Astrocyte (in vitro differentiated cells and primary cell): ENCODE results near the gene EIF4G3. TPM values are rescaled to one million over a fixed set of nuclear protein-coding genes. Genes with fewer than 3 reads are reported as not detected.
A peak's percentile ranks its signal among the peaks of the same experiment; 100 is the strongest.
"Not testable (repeated sequence)": the region's sequence is repeated elsewhere in the genome, so short reads cannot be mapped to it uniquely, and the experiment has no call there.

Experiments used
- DNase-seq: peaks from one replicate; pipeline ENCODE4 v3.0.0-alpha.2; 2010; ENCODE audit warnings: low read depth
- FAIRE-seq: peaks from 2 replicates; lab custom pipeline; 2011; peaks lifted over from hg19 to GRCh38; lab: Jason Lieb, UNC
- H2AFZ ChIP-seq: 2 replicates; pipeline ENCODE4 v1.6.0; 2012; ENCODE audit warnings: low read depth, low read length, inconsistent platforms
- H3K27ac ChIP-seq: 2 replicates; pipeline ENCODE4 v1.5.1; 2011; ENCODE audit warnings: low read depth, low read length, inconsistent platforms
- H3K27me3 ChIP-seq: 2 replicates; pipeline ENCODE4 v1.6.0; 2011; ENCODE audit warnings: low read length, inconsistent platforms; ENCODE audit not compliant: insufficient read depth
- H3K36me3 ChIP-seq: 2 replicates; pipeline ENCODE4 v1.5.1; 2011; ENCODE audit warnings: low read length, inconsistent platforms; ENCODE audit not compliant: insufficient read depth
- H3K4me1 ChIP-seq: 2 replicates; pipeline ENCODE4 v1.5.1; 2011; ENCODE audit warnings: low read length, inconsistent platforms; ENCODE audit not compliant: insufficient read depth
- H3K4me2 ChIP-seq: 2 replicates; pipeline ENCODE4 v1.6.0; 2012; ENCODE audit warnings: low read length, inconsistent platforms
- H3K4me3 ChIP-seq: 2 replicates; pipeline ENCODE4 v1.5.1; 2011; ENCODE audit warnings: low read depth, mild to moderate bottlenecking, low read length, inconsistent platforms; ENCODE audit not compliant: insufficient read depth
- H3K79me2 ChIP-seq: 2 replicates; pipeline ENCODE4 v1.6.0; 2012; ENCODE audit warnings: mild to moderate bottlenecking, low read length, inconsistent platforms; ENCODE audit not compliant: insufficient read depth
- H3K9ac ChIP-seq: 2 replicates; pipeline ENCODE4 v1.6.0; 2012; ENCODE audit warnings: mild to moderate bottlenecking, low read length, inconsistent platforms
- H3K9me3 ChIP-seq: 2 replicates; pipeline ENCODE4 v1.5.1; 2012; ENCODE audit warnings: low read depth, mild to moderate bottlenecking, low read length, inconsistent platforms; ENCODE audit not compliant: insufficient read depth
- H4K20me1 ChIP-seq: 2 replicates; pipeline ENCODE4 v1.6.0; 2012; ENCODE audit warnings: low read length, inconsistent platforms; ENCODE audit not compliant: insufficient read depth
- H3K27ac Mint-ChIP-seq: one replicate; pipeline ENCODE4 v1.8.0; 2021; ENCODE audit warnings: mild to moderate bottlenecking, mixed read lengths; ENCODE audit not compliant: unreplicated experiment
- H3K27me3 Mint-ChIP-seq: one replicate; pipeline ENCODE4 v1.8.0; 2021; ENCODE audit warnings: low read depth, mixed read lengths; ENCODE audit not compliant: unreplicated experiment
- H3K36me3 Mint-ChIP-seq: one replicate; pipeline ENCODE4 v1.8.0; 2021; ENCODE audit warnings: low read depth, mixed read lengths; ENCODE audit not compliant: unreplicated experiment
- H3K4me1 Mint-ChIP-seq: one replicate; pipeline ENCODE4 v1.8.0; 2021; ENCODE audit warnings: low read depth, mixed read lengths; ENCODE audit not compliant: unreplicated experiment
- H3K4me3 Mint-ChIP-seq: one replicate; pipeline ENCODE4 v1.8.0; 2021; ENCODE audit warnings: mild to moderate bottlenecking, moderate library complexity, mixed read lengths; ENCODE audit not compliant: unreplicated experiment
- H3K9me3 Mint-ChIP-seq: one replicate; pipeline ENCODE4 v1.8.0; 2021; ENCODE audit warnings: mild to moderate bottlenecking, mixed read lengths; ENCODE audit not compliant: unreplicated experiment
- CTCF ChIP-seq: IDR thresholded peaks from 2 replicates; pipeline ENCODE4 v1.5.1; 2011; ENCODE audit warnings: low read depth, mild to moderate bottlenecking, inconsistent platforms, low read length, moderate library complexity; ENCODE audit not compliant: insufficient read depth
- EZH2 ChIP-seq: IDR thresholded peaks from 2 replicates; pipeline ENCODE4 v1.6.1; 2012; ENCODE audit warnings: mild to moderate bottlenecking, low read length, inconsistent platforms; ENCODE audit not compliant: insufficient read depth
- total RNA-seq: library from RNA; stranded (reverse); gene quantifications from 2 replicates; pipeline ENCODE4 v1.2.1, GENCODE V29; 2021

The EIF4G3 gene
- total RNA-seq, 1 donor from 2014 or later, result 76.1 TPM

GRCh38 chr1:21139601-21140000 lies 37.1 kb downstream of the EIF4G3 start:
- Histone ChIP-seq H3K27ac (no peak overlapping the region), H2AFZ (no peak overlapping the region), H3K27me3 (no peaks in the 10 kb centered on the region), H3K36me3 (peaks cover 6% of the 10 kb centered on the region), H3K9ac (no peak overlapping the region), H3K4me3 (no peak overlapping the region), H4K20me1 (peaks cover 66% of the 10 kb centered on the region), H3K4me2 (no peak overlapping the region), H3K4me1 (no peaks in the 10 kb centered on the region), H3K79me2 (peaks cover 88% of the 10 kb centered on the region), H3K9me3 (no peaks in the 10 kb centered on the region)
- FAIRE-seq (no peak), DNase-seq (no peak)
- H3K4me3 Mint-ChIP-seq, result peak overlapping the region; percentile 54
- H3K36me3 Mint-ChIP-seq, result peaks cover 12% of the 10 kb centered on the region
- no peaks in the 10 kb centered on the region for H3K27me3 Mint-ChIP-seq
- H3K9me3 Mint-ChIP-seq, result no peaks in the 10 kb centered on the region
- TF ChIP-seq CTCF (no peak), EZH2 (no peak)
- no peak overlapping the region for H3K27ac Mint-ChIP-seq
- H3K4me1 Mint-ChIP-seq, result peaks cover 8% of the 10 kb centered on the region

- not testable (repeated sequence) for H2AFZ ChIP-seq, H3K4me3 Mint-ChIP-seq, H3K4me3 ChIP-seq, H3K4me1 ChIP-seq, H3K27ac Mint-ChIP-seq, H3K4me1 Mint-ChIP-seq, FAIRE-seq, H3K27me3 ChIP-seq, H3K9me3 Mint-ChIP-seq, H3K4me2 ChIP-seq, DNase-seq, H3K36me3 ChIP-seq, H3K9me3 ChIP-seq, H3K27ac ChIP-seq, H3K27me3 Mint-ChIP-seq, H3K9ac ChIP-seq, H3K36me3 Mint-ChIP-seq
- Histone ChIP-seq H4K20me1 (peaks cover 61% of the 10 kb centered on the region), H3K79me2 (peaks cover 83% of the 10 kb centered on the region)
Observed at GRCh38 chr1:21136344-21136743, 40.4 kb downstream of the EIF4G3 start.

- Histone ChIP-seq H3K36me3 (peaks cover 3% of the 10 kb centered on the region), H3K79me2 (peaks cover 71% of the 10 kb centered on the region), H3K27me3 (no peaks in the 10 kb centered on the region), H3K4me2 (no peak overlapping the region), H3K27ac (no peak overlapping the region), H4K20me1 (peaks cover 49% of the 10 kb centered on the region), H3K4me3 (no peak overlapping the region), H2AFZ (no peak overlapping the region), H3K4me1 (no peaks in the 10 kb centered on the region), H3K9ac (no peak overlapping the region), H3K9me3 (no peaks in the 10 kb centered on the region)
- DNase-seq, result no peak
- no peak overlapping the region for H3K4me3 Mint-ChIP-seq
- TF ChIP-seq EZH2, result no peak
- TF ChIP-seq CTCF, result no peak
- FAIRE-seq, result no peak
- H3K9me3 Mint-ChIP-seq, result no peaks in the 10 kb centered on the region
- H3K4me1 Mint-ChIP-seq, result no peaks in the 10 kb centered on the region
- H3K27ac Mint-ChIP-seq, result no peak overlapping the region
- peaks cover 2% of the 10 kb centered on the region for H3K36me3 Mint-ChIP-seq
- no peaks in the 10 kb centered on the region for H3K27me3 Mint-ChIP-seq
Observed at GRCh38 chr1:21131200-21131599, 45.5 kb downstream of the EIF4G3 start.
